Endothelial cell of umbilical vein (primary cell): ENCODE results near the gene CDK19. TPM values are rescaled to one million over a fixed set of nuclear protein-coding genes. Genes with fewer than 3 reads are reported as not detected.

Experiments
- BruUV-seq: library from RNA; stranded (reverse); fragments of 400-500 nt; replicated peaks from 2 replicates; lab custom pipeline; 2021; lab: Mats Ljungman, UMichigan
- CTCF ChIA-PET: fragments of 300-600, 350-600 bp; sonication (Branson Sonifier 250); formaldehyde crosslinking; loops from one replicate; lab custom pipeline; 2021; ENCODE audit warnings: antibody characterized with exemption, inconsistent platforms; lab: Charles Lee
- POLR2A ChIA-PET: fragments of 300-600, 350-600 bp; sonication (Branson Sonifier 250); formaldehyde crosslinking; loops from one replicate; lab custom pipeline; 2021; ENCODE audit warnings: antibody characterized with exemption, inconsistent platforms; lab: Charles Lee
- DNase-seq: peaks from one replicate; pipeline ENCODE4 v3.0.0-alpha.2; 2011; ENCODE audit warnings: low read depth, low spot score
- FAIRE-seq: peaks from 2 replicates; lab custom pipeline; 2011; peaks lifted over from hg19 to GRCh38; lab: Jason Lieb, UNC
- H2AFZ ChIP-seq: 2 replicates; pipeline ENCODE4 v1.6.0; 2012; ENCODE audit warnings: low read depth, low read length, control low read depth, inconsistent platforms
- H3K27ac ChIP-seq: 2 replicates; pipeline ENCODE4 v1.5.1; 2011; ENCODE audit warnings: low read depth, mild to moderate bottlenecking, control low read depth, low read length, moderate library complexity; ENCODE audit not compliant: insufficient read depth
- H3K27me3 ChIP-seq, 2 experiments: 2 replicates each; pipeline versions ENCODE4 v1.6.0 to v1.6.1; 2011; ENCODE audit warnings: low read length in 2 of 2, mixed read lengths in 1 of 2; ENCODE audit not compliant: control insufficient read depth in 2 of 2, insufficient read depth in 2 of 2
- H3K36me3 ChIP-seq, 2 experiments: 2 replicates in 1 of 2; 3 replicates in 1 of 2; pipeline ENCODE4 v1.5.1; 2011; ENCODE audit warnings: low read length in 2 of 2, mild to moderate bottlenecking in 1 of 2, moderate library complexity in 1 of 2; ENCODE audit not compliant: control insufficient read depth in 2 of 2, insufficient read depth in 2 of 2; ENCODE audit errors: extremely low read depth in 1 of 2
- H3K4me1 ChIP-seq: 3 replicates; pipeline ENCODE4 v1.5.1; 2011; ENCODE audit warnings: mild to moderate bottlenecking, low read length; ENCODE audit not compliant: control insufficient read depth, insufficient read depth; ENCODE audit errors: extremely low read depth
- H3K4me2 ChIP-seq: 2 replicates; pipeline ENCODE4 v1.6.1; 2011; ENCODE audit warnings: low read length, control low read depth, mixed read lengths; ENCODE audit not compliant: insufficient read depth
- H3K4me3 ChIP-seq, 3 experiments: fragments of 200-600 bp in 1 of 3; sonication (generic), shearing (Covaris generic) in 1 of 3; replicated peaks in 1 of 3; 2 replicates each; pipeline ENCODE4 v1.5.1; 2011 to 2016; ENCODE audit warnings: control low read depth in 3 of 3, low read length in 3 of 3, mild to moderate bottlenecking in 2 of 3, inconsistent platforms in 1 of 3, low read depth in 1 of 3, moderate library complexity in 1 of 3; ENCODE audit not compliant: insufficient read depth in 1 of 3
- H3K79me2 ChIP-seq: 2 replicates; pipeline ENCODE4 v1.6.0; 2012; ENCODE audit warnings: low read length, inconsistent platforms; ENCODE audit not compliant: control insufficient read depth, insufficient read depth
- H3K9ac ChIP-seq: replicated peaks from 2 replicates; pipeline ENCODE3; 2011; ENCODE audit warnings: low read length, control low read depth; ENCODE audit not compliant: insufficient read depth; ENCODE audit errors: extremely low read depth
- H3K9me1 ChIP-seq: replicated peaks from 3 replicates; pipeline ENCODE4 v1.6.0; 2011; ENCODE audit warnings: mild to moderate bottlenecking, low read length; ENCODE audit not compliant: control insufficient read depth, insufficient read depth; ENCODE audit errors: extremely low read depth
- H3K9me3 ChIP-seq: replicated peaks from 2 replicates; pipeline ENCODE4 v1.5.1; 2012; ENCODE audit warnings: low read length, inconsistent platforms; ENCODE audit not compliant: control insufficient read depth, insufficient read depth
- H4K20me1 ChIP-seq: replicated peaks from 2 replicates; pipeline ENCODE3; 2011; ENCODE audit warnings: mild to moderate bottlenecking, low read length; ENCODE audit not compliant: control insufficient read depth, insufficient read depth; ENCODE audit errors: extremely low read depth
- EZH2 ChIP-seq: IDR thresholded peaks from 2 replicates; pipeline ENCODE4 v1.6.1; 2012; ENCODE audit warnings: borderline replicate concordance, low read depth, mild to moderate bottlenecking, moderate library complexity, low read length, inconsistent platforms; ENCODE audit not compliant: severe bottlenecking
- FOS ChIP-seq: IDR thresholded peaks from 2 replicates; pipeline ENCODE4 v1.6.1; 2011; ENCODE audit warnings: mild to moderate bottlenecking, low read length, moderate library complexity, borderline replicate concordance; ENCODE audit not compliant: insufficient read depth
- GATA2 ChIP-seq: IDR thresholded peaks from 2 replicates; pipeline ENCODE4 v1.7.0; 2011; ENCODE audit warnings: low read depth, mild to moderate bottlenecking, moderate library complexity, mixed read lengths, low read length; ENCODE audit not compliant: insufficient read length, insufficient read depth
- JUN ChIP-seq: IDR thresholded peaks from 2 replicates; pipeline ENCODE4 v1.6.1; 2011; ENCODE audit warnings: borderline replicate concordance, low read depth; ENCODE audit not compliant: insufficient read length, insufficient read depth
- MYC ChIP-seq: IDR thresholded peaks from one replicate; pipeline ENCODE4 v1.6.1; 2011; ENCODE audit warnings: mild to moderate bottlenecking, low read depth, low read length
- POLR2A ChIP-seq: IDR thresholded peaks from 2 replicates; pipeline ENCODE4 v1.6.1; 2012; ENCODE audit warnings: low read depth, mild to moderate bottlenecking, control low read depth, low read length
- POLR2AphosphoS5 ChIP-seq: IDR thresholded peaks from 2 replicates; pipeline ENCODE4 v1.6.1; 2012; ENCODE audit warnings: low read depth, mild to moderate bottlenecking, control low read depth, low read length, moderate library complexity; ENCODE audit not compliant: insufficient read depth
- dilution Hi-C: fragments of 300-500 bp; cut with MboI; formaldehyde crosslinking; loops from one replicate; pipeline ENCODE4 v1.15.0; 2019; ENCODE audit warnings: low sequenced_read_pairs; ENCODE audit not compliant: extremely low pct_ligation_motif_present
- intact Hi-C: fragments of 100-400 bp; cut with micrococcal nuclease; formaldehyde crosslinking; loops from one replicate; pipeline ENCODE4 v1.10.0; 2022
- polyA plus RNA-seq, 4 experiments: library from polyadenylated mRNA; depleted of rRNA in 3 of 4; stranded (reverse) in 3 of 4; unstranded in 1 of 4; fragments of >200 nt; gene quantifications; 2 replicates each; pipeline versions ENCODE4 v1.2.1 to v1.2.3, GENCODE V29; 2011 to 2012; ENCODE audit warnings: missing spikeins in 1 of 4
- total RNA-seq: library from RNA; stranded (reverse); gene quantifications from 2 replicates; pipeline ENCODE4 v1.2.3, GENCODE V29; 2021
- TF ChIP-seq, protein P1 (sequence below): IDR thresholded peaks from 2 replicates; pipeline ENCODE4 v1.6.1; 2011; ENCODE audit not compliant: insufficient read depth, insufficient read length
- TF ChIP-seq, protein P2 (sequence below), 2 donors: IDR thresholded peaks; 1 replicate in 1 of 2; 2 replicates in 1 of 2; pipeline ENCODE4 v1.5.1; 2011; ENCODE audit warnings: low read length in 2 of 2, mild to moderate bottlenecking in 2 of 2, moderate library complexity in 2 of 2, control low read depth in 1 of 2, inconsistent platforms in 1 of 2, low read depth in 1 of 2; ENCODE audit not compliant: insufficient read depth in 1 of 2; ENCODE audit errors: extremely low read depth in 1 of 2

CDK19 gene
- total and polyA plus RNA-seq, 2 donors (not counting 3 experiments of a cell fraction or from before 2014, with no cell fraction given), result 4.6 to 12.1 TPM

GRCh38 chr6:110595112-110595511 is 220.2 kb downstream of the CDK19 start:
- dilution Hi-C loops, result no loop called here
- BruUV-seq, result no TSS peak
- Histone ChIP-seq H2AFZ (no peak overlapping the region), H3K9me3 (no peaks in the 10 kb centered on the region), H3K4me2 (no peak overlapping the region), H3K4me1 (no peaks in the 10 kb centered on the region), H3K9ac (no peak overlapping the region), H3K27me3 (peaks cover 10 to 16% of the 10 kb centered on the region in 2 experiments), H3K27ac (no peak overlapping the region), H3K36me3 (no peaks in the 10 kb centered on the region), H3K4me3 (no peak overlapping the region), H3K9me1 (no peaks in the 10 kb centered on the region), H3K79me2 (no peaks in the 10 kb centered on the region), H4K20me1 (no peaks in the 10 kb centered on the region)
- CTCF ChIA-PET, result no interaction called here
- POLR2A ChIA-PET, result no interaction called here
- intact Hi-C loops, result no loop called here
- DNase-seq (no peak), FAIRE-seq (no peak)
- TF ChIP-seq, protein P1, sequence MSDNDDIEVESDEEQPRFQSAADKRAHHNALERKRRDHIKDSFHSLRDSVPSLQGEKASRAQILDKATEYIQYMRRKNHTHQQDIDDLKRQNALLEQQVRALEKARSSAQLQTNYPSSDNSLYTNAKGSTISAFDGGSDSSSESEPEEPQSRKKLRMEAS, result no peak
- no peak for TF ChIP-seq MYC
- TF ChIP-seq, protein P2, sequence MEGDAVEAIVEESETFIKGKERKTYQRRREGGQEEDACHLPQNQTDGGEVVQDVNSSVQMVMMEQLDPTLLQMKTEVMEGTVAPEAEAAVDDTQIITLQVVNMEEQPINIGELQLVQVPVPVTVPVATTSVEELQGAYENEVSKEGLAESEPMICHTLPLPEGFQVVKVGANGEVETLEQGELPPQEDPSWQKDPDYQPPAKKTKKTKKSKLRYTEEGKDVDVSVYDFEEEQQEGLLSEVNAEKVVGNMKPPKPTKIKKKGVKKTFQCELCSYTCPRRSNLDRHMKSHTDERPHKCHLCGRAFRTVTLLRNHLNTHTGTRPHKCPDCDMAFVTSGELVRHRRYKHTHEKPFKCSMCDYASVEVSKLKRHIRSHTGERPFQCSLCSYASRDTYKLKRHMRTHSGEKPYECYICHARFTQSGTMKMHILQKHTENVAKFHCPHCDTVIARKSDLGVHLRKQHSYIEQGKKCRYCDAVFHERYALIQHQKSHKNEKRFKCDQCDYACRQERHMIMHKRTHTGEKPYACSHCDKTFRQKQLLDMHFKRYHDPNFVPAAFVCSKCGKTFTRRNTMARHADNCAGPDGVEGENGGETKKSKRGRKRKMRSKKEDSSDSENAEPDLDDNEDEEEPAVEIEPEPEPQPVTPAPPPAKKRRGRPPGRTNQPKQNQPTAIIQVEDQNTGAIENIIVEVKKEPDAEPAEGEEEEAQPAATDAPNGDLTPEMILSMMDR (IDR thresholded peaks at IDR 0.05; ENCODE audit: extremely low read depth in 1 of 2, insufficient read depth in 1 of 2, low read depth in 1 of 2, low read length in 2 of 2), result no peak
- no peak for TF ChIP-seq FOS
- TF ChIP-seq GATA2, result no peak
- no peak for TF ChIP-seq JUN
- no peak for TF ChIP-seq POLR2A
- TF ChIP-seq EZH2, result no peak
- TF ChIP-seq POLR2AphosphoS5, result no peak
